Fibroblast of mammary gland (primary cell): Measurements from ENCODE around the gene GOLPH3L.

Source experiments
- DNase-seq: peaks from one replicate; pipeline ENCODE4 v3.0.0-alpha.2; 2010; ENCODE audit warnings: low read depth
- H3K4me3 ChIP-seq: 2 replicates; pipeline ENCODE4 v1.5.1; 2011; ENCODE audit warnings: low read depth, mild to moderate bottlenecking, low read length, moderate library complexity; ENCODE audit not compliant: control insufficient read depth
- CTCF ChIP-seq: conservative IDR thresholded peaks from 2 replicates; pipeline ENCODE4 v1.5.1; 2011; ENCODE audit warnings: low read depth, low read length, inconsistent platforms; ENCODE audit not compliant: control insufficient read depth, insufficient read depth

The GOLPH3L gene

GRCh38 chr1:150688763-150689162 lies 8.2 kb downstream of the GOLPH3L start:
- H3K4me3 ChIP-seq: no peak overlapping the region
- no peak for TF ChIP-seq CTCF
- DNase-seq: no peak

- H3K4me3 ChIP-seq: no peak overlapping the region
- TF ChIP-seq CTCF: no peak
- DNase-seq: no peak
Observed at GRCh38 chr1:150686275-150686674, 10.7 kb downstream of the GOLPH3L start.

- H3K4me3 ChIP-seq: no peak overlapping the region
- TF ChIP-seq CTCF: no peak
- no peak for DNase-seq
Observed at GRCh38 chr1:150683914-150684313, 13.0 kb downstream of the GOLPH3L start.

GRCh38 chr1:150678988-150679387 lies 18.0 kb downstream of the GOLPH3L start:
- H3K4me3 ChIP-seq: no peak overlapping the region
- no peak for TF ChIP-seq CTCF
- no peak for DNase-seq

GRCh38 chr1:150674881-150675280 lies 22.1 kb downstream of the GOLPH3L start:
- DNase-seq: no peak
- no peak for TF ChIP-seq CTCF
- H3K4me3 ChIP-seq: no peak overlapping the region

- H3K4me3 ChIP-seq: no peak overlapping the region
- no peak for DNase-seq
- no peak for TF ChIP-seq CTCF
Observed at GRCh38 chr1:150663321-150663720, 33.6 kb downstream of the GOLPH3L start.

- DNase-seq: no peak
- no peak overlapping the region for H3K4me3 ChIP-seq
- TF ChIP-seq CTCF: no peak
Observed at GRCh38 chr1:150662811-150663210, 34.1 kb downstream of the GOLPH3L start.
